GM19438 (cell line): ENCODE measurements around the gene GRIK3.
"Not testable (repeated sequence)": the region's sequence is repeated elsewhere in the genome, so short reads cannot be mapped to it uniquely, and the experiment has no call there.

Experiments
- ATAC-seq: cut with Tn5 transposase; IDR thresholded peaks from one replicate; pipeline ENCODE4 v1.9.1; 2021; ENCODE audit warnings: low read depth; ENCODE audit not compliant: unreplicated experiment

GRIK3 gene

DNA sequence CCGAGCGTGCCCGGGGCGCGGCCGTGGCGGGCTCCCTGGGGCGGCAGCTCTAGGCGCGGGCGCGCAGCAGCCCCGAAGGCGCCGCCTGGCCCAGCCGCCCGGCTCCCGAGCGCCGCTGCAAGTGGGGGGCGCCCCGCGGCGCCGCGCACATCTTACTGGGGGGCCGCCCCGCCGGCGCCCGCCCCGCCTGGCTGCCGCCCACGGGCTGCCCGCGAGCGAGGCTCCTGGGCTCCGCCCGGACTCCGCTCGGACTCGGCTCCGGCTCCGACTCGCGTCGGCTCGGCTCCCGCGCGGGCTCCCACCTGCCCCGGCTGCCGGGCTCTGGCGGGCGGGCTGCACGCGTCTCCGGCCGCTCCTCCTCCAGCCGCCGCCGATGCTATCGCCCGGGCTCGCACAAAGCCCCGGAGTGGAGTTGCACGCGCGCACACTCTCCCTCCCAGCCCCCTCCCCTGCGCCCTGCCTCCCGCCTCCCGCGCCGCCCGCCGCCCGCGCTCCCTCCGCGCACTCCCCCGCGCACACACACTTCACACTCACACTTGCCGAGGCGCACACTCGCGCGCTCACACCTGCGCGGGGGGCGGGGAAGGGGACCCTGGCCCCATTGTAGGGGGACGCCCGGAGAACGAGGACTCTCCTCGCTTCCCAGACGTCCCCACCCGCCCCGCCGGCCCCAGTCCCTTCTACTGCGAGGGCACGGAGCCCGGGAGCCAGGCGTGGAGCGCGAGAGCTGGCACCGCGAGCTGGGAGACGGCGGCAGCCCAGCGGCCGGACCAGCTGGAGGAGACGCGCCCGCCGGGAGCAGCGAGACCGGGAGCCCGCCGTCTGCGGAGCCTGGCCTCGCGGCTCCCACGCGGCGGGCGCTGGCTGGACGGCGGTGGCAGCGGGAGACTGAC, at the start of gene GRIK3:
Gene GRIK3, minus strand, starts transcription at position 395 of the 893 bp plus-strand sequence. CDS start 407 bp downstream, outside the sequence.
- no peak for ATAC-seq

DNA sequence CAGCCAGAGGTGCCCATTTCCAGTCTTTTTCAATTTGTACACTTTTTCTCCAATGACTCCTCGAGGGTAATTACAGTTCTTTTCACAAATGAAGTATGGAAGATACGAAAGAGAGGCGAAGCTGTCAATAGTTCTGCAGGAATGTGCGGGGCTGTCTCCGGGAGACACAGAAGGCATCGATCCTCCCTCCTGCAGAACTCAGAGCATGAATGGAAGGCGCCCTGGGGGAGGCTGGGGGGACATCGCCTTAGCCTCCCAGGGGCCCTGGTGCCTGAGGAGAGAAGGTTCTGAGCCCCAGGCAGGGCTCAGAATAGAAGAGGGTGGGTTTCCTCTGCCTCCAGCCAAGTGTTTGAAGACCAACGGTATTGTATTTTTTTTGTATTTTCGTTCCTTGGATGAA, 49.7 kb upstream of the GRIK3 start:
- no peak for ATAC-seq

DNA sequence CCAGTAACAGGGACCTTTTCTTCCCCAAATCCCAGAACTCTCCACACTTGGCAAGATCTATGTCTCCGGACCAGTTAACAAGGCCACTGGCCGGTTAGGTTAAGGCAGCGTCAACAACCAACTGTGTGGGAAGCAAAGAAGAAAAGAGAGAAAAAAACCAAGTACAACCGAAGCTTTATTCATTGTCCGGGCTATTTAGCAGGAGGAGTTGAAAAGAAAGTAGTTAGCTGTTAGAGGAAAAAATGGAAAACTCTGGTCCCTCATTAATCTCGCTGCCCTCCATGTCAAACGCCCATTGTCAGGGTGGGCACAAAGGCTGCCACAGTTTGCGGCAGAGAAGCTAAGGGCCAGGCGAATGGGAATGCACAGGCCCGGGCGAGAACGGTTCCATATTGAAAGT, 49.3 kb upstream of the GRIK3 start:
- no peak for ATAC-seq

DNA sequence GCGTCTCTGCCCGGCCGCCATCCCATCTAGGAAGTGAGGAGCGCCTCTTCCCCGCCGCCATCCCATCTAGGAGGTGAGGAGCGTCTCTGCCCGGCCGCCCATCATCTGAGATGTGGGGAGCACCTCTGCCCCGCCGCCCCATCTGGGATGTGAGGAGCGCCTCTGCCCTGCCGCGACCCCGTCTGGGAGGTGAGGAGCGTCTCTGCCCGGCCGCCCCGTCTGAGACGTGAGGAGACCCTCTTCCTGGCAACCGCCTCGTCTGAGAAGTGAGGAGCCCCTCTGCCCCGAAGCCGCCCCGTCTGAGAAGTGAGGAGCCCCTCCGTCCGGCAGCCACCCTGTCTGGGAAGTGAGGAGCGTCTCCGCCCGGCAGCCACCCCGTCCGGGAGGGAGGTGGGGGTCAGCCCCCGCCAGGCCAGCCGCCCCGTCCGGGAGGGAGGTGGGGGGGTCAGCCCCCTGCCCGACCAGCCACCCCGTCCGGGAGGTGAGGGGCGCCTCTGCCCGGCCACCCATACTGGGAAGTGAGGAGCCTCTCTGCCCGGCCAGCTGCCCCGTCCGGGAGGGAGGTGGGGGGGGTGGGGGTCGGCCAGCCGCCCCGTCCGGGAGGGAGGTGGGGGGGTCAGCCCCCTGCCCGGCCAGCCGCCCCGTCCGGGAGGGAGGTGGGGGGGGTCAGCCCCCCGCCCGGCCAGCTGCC, 46.1 kb upstream of the GRIK3 start:
- ATAC-seq: not testable (repeated sequence)

DNA sequence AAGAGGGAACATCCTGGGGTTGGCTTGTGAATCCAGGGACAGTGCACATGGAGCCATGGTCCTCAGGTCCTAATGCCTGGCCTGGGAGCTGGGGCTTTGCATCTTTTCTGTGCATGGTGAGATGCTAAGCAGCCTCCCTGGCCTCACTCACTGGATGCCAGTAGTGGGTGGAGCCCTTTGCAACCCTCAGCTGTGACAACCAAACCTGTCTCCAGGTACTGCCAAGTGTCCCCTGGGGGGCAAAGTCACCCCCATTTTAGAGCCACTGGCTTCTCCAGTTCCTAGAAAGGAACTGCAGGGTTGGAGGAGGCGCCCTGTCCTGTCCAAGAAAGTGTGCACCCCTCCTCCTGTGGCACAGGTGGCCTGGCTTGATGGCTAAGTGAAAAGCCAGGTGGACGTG, 44.6 kb upstream of the GRIK3 start:
- ATAC-seq: no peak

DNA sequence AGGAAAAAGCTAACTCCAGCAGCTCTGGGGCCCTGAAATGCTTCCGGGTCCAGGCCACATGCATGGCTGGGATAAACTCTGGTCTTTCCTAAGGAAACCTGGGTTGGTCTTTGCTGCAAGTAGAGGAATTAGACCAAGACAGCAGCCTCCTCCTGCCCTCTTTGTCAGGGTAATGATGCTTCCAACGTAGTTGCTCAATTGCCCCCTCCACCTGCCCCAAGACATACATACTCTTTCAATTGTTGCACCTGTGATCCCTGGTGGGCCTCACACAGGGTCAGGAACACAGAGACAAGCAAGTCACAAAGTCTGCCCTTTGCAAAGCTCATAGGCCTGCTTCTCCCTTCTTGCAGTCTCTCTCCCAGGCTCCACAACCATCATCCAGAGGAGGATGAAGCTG, 41.9 kb upstream of the GRIK3 start:
- ATAC-seq: no peak

DNA sequence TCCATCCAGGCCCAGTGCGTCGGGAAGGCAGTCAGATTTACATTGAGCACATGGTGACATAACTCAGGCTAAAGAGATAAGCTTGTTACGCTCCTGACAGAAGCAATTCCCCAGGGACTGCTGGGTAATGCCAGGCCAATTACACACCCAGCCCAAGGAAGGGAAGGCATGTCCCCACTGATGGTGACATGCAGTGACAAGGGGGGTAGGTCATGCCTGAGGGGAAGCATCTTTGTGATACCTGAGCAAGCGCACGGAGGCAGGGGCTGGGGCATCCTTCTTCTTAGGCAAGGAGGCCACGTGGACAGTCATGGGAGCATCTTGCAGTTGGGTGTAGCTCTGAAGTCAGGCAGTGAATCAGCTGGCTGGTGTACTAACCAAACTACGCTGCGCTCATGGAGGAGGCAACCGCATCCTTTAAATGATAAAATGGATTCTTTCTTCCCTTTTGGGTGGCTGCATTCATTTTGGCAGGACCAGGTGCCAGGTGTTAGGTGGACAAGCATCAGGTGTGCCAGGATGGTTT, 39.6 kb upstream of the GRIK3 start:
- ATAC-seq: no peak

DNA sequence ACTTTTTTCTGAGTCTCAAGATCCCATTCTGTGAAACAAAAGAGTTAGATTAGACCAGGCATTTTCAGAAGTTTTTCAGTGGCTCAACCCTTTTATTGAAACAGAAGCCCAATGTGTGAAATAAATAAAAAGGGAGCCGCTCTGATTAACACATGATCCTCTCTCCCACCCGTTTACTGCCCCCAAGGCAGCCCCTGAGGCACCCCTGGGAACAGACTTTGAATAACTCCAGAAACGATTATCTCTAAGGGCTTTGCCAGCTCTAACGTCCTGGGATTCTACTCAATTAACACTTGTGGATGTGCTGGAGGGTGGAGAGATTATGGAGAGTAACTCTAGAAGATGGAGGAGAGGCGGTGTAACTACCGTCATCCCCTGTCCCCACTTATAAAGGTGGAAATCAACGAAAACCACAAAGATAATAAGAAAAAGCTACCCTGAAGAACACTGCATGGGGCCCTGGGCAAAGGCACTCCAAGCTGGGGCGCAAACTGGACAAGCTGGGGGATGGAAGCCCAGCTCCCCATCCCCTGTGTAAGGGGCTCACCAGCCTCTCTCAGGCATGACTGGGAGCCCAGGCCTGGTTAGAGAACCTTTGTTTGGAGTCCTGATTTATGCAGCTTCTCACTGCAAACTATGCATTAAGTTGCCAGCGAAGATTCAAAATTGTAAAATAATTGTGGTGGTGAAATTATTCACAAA, 39.0 kb upstream of the GRIK3 start:
- no peak for ATAC-seq

DNA sequence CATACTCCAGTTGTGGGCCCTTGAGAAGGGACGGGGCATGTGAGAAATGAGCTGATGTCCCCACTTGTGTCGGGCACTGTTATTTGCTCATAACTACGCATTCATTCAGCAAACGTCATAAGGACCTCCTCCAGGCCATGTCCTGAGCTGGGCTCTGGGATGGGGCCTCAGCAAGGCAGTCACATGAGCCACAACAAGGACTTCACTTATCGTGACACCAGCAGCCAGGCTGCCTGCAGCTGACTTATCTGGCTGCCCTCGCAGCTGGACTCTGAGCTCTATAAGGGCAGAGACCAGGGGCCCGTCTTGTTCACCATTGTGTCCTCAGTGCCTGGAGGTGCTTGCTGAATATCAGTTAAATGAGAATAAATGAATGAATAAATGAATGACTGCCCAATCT, 37.5 kb upstream of the GRIK3 start:
- no peak for ATAC-seq

DNA sequence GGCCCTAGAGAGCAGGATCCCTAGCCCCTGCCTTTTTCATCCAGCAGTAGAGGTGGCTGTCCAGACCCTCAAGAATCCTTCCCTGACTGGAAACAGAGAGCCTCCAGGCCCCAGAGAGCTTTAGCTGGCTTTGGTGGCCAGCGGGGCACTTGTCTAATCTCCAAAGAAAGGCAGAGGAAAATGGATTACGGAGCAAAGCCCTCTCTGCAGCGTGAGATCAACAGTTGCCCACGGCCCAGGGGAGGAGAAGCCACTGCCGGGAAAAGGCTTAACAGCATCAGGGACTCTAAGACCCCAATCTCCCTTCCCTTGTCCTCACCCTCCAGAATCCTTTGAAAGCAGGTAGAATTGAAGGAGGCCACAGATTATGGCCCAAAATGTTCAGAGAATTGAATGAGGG, 35.8 kb upstream of the GRIK3 start:
- no peak for ATAC-seq

DNA sequence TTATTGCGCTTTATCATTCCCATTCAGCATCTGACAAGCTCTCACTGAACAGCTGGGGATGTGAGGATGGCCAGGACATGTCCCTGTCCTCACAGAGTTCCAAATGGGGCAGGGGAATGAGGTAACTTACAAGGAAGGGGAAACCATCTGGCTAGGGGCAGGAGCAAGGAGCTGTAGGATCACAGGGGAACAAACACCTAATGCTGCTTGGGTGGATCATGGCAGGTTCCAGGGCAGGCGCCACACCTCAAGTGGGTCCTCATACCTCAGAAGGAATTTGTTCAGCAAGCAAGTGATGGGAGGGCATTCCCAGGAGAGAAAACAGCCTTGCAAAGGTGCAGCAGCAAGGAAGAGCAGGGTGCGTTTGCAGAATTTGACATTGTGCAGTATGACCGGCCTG, 35.1 kb upstream of the GRIK3 start:
- ATAC-seq: no peak

DNA sequence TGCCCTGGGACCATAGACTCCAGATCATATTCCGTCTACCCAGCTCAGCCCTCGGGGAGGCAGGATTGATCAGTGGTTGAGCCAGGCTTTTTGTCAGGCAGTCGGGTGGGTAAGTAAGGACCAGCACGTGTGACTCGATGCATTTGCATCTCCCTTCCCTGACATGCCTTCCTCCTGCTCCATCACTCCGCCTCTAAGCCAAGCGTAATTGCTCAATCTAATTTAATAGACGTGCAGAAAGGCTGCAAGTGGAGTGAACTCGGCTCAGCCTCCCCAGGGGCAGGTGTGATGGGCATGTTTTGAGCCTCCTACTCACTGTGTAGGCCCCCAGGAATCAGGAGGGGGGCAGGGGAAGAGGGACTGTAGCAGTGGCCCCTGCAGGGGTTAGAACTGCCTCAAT, 34.6 kb upstream of the GRIK3 start:
- no peak for ATAC-seq

DNA sequence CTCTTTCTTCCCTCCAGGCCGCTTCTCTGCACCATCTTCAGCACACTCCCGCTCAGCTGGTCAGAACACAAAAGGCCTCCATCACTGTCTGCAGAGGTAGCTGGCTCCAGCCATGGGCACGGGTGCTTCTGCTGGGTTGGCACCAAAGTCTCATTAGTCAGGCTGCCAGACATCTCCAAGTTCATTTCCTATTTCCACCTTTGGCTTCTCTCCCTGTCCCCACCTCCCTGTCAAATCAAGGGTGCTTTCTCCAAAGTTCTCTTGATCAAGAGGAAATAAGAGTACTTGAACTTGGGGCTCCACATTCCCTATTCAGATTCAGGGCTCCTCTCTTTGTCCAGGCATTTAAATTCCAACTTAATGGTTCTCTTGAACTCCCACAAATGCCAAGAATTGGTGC, 33.9 kb upstream of the GRIK3 start:
- no peak for ATAC-seq

DNA sequence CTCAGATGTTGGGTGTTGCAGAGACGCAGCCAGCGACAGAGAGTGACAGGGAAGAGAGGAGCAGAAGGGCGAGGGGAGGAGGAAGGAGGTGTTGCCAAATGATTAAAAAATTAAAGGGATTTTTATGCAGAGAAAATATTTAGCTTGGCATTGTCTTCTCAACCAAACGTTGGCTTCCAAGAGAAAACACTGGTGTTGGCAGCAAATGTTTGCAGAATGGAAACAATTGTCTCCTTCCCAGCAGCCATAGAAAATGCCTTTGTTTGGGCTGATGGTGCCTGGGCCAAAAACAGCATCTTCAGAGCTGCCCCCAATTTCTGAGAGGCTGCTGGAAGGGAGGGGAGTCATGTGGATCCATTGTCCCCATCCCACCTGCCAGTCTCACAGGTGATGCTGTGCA, 29.7 kb upstream of the GRIK3 start:
- no peak for ATAC-seq

DNA sequence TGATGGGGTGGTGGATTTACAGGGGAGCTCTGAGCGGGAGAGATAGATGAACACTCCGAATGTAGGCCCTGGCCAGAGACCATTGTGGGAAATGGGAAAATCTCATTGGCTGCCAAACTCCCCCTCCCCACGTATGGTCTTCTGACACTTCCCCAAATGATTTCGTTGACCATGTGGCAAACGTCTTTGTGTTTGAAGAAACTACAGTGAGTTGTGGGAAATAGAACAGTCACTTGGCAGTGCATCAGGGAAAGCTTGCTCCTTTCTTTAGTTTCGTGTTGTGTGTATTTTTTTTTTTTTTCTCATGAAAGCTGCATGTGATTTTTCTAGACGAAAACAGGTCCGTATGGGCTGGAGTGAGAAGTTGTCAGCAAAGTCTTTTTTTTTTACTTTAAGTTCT, 25.0 kb upstream of the GRIK3 start:
- no peak for ATAC-seq

DNA sequence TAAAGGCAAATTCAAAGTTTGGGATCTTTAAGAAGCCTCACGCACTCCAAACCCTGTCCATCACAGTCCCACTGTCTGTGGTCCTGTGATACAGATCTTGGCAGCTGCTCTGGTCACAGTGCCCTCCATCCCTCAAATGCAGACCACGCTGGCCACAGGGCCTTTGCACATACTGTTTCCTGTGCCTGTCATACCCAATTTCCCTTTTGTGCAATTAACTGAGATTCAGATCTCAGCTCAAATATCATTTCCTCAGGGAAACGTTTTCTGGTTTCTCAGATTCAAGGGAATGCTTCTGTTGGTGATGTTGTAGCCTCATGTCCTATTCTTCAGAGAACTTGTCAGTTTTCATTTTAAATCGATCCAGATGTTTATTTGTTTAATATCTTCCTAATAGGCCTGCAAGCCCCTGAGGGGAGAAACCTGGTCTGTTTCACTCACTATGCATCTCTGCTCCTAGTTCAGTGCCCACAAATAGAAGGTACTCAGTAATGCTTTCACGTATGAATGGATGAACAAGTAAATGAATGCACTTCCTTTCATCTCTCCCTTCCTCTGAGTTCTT, 24.2 kb upstream of the GRIK3 start:
- no peak for ATAC-seq

DNA sequence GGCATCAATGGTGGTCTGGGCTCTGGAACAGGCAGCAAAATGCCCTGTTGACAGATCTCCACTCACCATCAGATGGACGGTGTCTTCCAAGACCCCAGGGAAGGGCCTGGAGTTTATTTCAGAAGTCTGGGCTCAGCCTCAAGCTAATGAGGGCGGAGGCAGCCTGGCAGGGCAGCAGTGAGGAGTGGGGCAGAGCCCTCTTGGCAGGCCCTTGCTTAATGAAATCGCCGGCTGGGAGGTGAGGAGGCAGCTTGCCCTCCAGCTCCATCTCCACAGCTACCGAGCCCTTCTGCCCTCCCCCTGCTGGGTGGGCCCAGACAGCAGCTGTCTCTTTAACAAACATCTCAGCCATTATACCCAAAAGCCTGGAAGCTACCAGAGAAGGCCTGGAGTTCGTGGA, 22.0 kb upstream of the GRIK3 start:
- no peak for ATAC-seq

DNA sequence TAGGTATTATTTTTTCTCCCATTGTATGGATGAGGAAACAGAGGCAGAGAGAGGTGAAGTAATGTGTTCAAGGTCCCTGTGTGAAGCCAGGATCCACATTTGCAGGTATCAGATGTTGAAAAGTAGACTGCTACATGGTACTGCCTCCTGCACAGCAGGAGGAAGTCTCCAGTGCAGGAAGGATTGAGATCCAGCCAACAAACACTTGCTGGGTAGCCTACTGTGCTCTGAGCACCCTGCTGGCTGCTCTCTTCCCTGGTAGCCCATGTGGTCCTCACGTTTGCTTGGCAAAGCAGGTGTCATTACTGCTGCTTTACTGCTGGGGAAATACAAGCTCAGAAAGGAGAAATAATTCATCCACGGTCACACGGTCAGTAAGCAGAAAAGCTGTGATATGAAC, 21.3 kb upstream of the GRIK3 start:
- ATAC-seq: no peak

DNA sequence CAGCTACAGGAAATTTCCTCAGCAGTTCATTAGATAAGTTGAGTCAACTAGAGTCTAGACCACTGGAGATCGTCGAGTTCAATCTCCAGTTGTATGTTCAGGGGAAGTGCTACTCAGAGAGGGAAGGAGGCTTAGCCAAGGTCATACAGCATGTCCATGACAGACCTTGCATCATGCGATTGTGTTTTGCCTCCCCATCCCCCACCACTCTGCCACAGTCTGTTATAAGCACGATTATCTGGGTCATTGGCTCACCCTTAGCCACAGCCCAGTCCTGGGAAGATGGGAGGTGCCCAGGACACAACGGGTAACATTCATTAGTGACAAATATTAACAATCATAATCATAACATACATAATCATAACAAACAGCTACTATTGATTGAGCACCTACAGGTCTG, 18.9 kb upstream of the GRIK3 start:
- ATAC-seq: no peak

DNA sequence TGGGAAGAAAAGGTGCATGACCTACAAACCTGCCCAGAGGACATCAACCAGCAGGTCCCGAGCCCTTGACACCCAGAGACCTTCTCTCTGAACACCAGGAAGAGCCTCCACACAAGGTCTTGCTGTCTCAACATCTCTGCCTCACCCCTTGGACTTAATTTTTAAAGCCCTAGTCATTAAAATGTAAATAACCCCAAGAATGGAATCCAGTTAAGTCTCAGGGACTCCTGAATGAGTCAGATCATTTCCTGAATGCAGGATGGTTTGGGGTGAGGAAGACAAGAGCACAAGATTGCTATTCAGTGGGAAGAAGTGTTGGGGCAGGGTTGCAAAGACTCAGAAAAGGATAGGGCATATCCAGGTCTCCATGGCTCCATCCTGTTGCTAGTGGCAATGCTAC, 17.8 kb upstream of the GRIK3 start:
- no peak for ATAC-seq

DNA sequence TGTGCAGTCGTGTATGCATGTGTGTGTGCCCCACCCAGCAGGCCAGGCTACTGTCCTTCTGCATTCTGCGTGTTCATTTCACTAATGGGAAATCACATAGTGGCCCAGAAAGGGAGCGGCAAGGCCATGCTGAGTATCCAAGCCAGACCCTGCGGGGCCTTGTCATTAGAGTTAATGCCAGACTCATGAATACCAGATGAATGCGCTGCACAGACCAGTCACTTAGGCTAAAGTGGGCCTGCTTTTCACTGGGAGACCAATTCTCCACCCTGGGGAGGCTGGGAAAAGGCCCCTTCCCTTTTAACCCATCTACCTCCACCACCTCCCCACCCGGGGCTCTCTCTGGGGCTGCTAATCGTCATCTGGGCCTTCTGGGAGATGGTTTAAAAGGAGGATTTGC, 17.0 kb upstream of the GRIK3 start:
- ATAC-seq: no peak
